DOHH2 (cell line): ENCODE data around the gene KCNG4.
A peak's percentile ranks its signal among the peaks of the same experiment; 100 is the strongest.

Source experiments
- CTCF ChIP-seq: fragments of 200-600 bp; sonication (generic); IDR thresholded peaks from one replicate; pipeline ENCODE4 v1.5.1; 2014; ENCODE audit warnings: antibody characterized with exemption, mild to moderate bottlenecking, low read depth, low read length; ENCODE audit not compliant: poor library complexity, severe bottlenecking
- EZH2phosphoT487 ChIP-seq: fragments of 200-600 bp; sonication (generic); IDR thresholded peaks from 2 replicates; pipeline ENCODE4 v1.6.1; 2017; ENCODE audit warnings: borderline replicate concordance, mild to moderate bottlenecking, antibody characterized with exemption, low read length, moderate library complexity, mixed read lengths

- TF ChIP-seq EZH2phosphoT487 (no peak), CTCF (peak; percentile 59)
Observed at GRCh38 chr16:84175350-84176081, 64.3 kb downstream of the KCNG4 start.
